Smooth muscle cell (in vitro differentiated cells): ENCODE data around the gene TRIM9. TPM values are rescaled to one million over a fixed set of nuclear protein-coding genes. Genes with fewer than 3 reads are reported as not detected.

Source experiments
- DNase-seq: peaks from one replicate; lab custom pipeline; 2025; ENCODE audit not compliant: unreplicated experiment; lab: John Stamatoyannopoulos, UW
- H2AFZ ChIP-seq: fragments of 200-600 bp; sonication (generic); 2 replicates; pipeline ENCODE4 v1.6.0; 2016; ENCODE audit warnings: antibody characterized with exemption, low read depth, mild to moderate bottlenecking
- H3F3A ChIP-seq: fragments of 200-600 bp; sonication (generic); 2 replicates; pipeline ENCODE4 v1.6.0; 2017; ENCODE audit warnings: antibody characterized with exemption, low read depth
- H3K27ac ChIP-seq: fragments of 200-600 bp; sonication (generic); 2 replicates; pipeline ENCODE4 v1.5.1; 2016; ENCODE audit warnings: low read depth, mild to moderate bottlenecking
- H3K27me3 ChIP-seq: fragments of 200-600 bp; sonication (generic); 2 replicates; pipeline ENCODE4 v1.6.1; 2016; ENCODE audit warnings: low read depth, mild to moderate bottlenecking
- H3K36me3 ChIP-seq: fragments of 200-600 bp; sonication (generic); 2 replicates; pipeline ENCODE4 v1.5.1; 2016; ENCODE audit warnings: low read depth
- H3K4me1 ChIP-seq: fragments of 200-600 bp; sonication (generic); 2 replicates; pipeline ENCODE4 v1.5.1; 2016; ENCODE audit warnings: low read depth
- H3K4me2 ChIP-seq: fragments of 200-600 bp; sonication (generic); 2 replicates; pipeline ENCODE4 v1.6.0; 2016; ENCODE audit warnings: mild to moderate bottlenecking
- H3K4me3 ChIP-seq: fragments of 200-600 bp; sonication (generic); 2 replicates; pipeline ENCODE4 v1.5.1; 2016; ENCODE audit warnings: mild to moderate bottlenecking
- H3K79me2 ChIP-seq: fragments of 200-600 bp; sonication (generic); 2 replicates; pipeline ENCODE4 v1.6.0; 2016; ENCODE audit warnings: low read depth, mild to moderate bottlenecking
- H3K9ac ChIP-seq: fragments of 200-600 bp; sonication (generic); 2 replicates; pipeline ENCODE4 v1.6.0; 2016; ENCODE audit warnings: low read depth
- H3K9me3 ChIP-seq: fragments of 200-600 bp; sonication (generic); replicated peaks from 2 replicates; pipeline ENCODE4 v1.5.1; 2016; ENCODE audit warnings: low read depth
- H4K20me1 ChIP-seq: fragments of 200-600 bp; sonication (generic); 2 replicates; pipeline ENCODE4 v1.6.0; 2016; ENCODE audit warnings: low read depth
- CTCF ChIP-seq: fragments of 200-600 bp; sonication (generic); IDR thresholded peaks from 2 replicates; pipeline ENCODE4 v1.5.1; 2017; ENCODE audit warnings: borderline replicate concordance, mild to moderate bottlenecking, antibody characterized with exemption; ENCODE audit not compliant: insufficient read depth, poor library complexity, severe bottlenecking
- WGBS: methylation state at CpG from one replicate; pipeline ENCODE4 v1.1.7; 2016; ENCODE audit warnings: low lambda C conversion rate; 5-methylcytosine and 5-hydroxymethylcytosine counted together
- polyA plus RNA-seq: library from polyadenylated mRNA; unstranded; fragments of >200 nt; fragmentation: Nextera tagmentation; extraction: Ambion mirVana; gene quantifications from 2 replicates; pipeline ENCODE4 v1.2.1, GENCODE V29; 2016
- total RNA-seq: library from RNA; depleted of rRNA; stranded (reverse); fragments of >200 nt; gene quantifications from 2 replicates; pipeline ENCODE4 v1.2.3, GENCODE V29; 2014

The TRIM9 gene
- total and polyA plus RNA-seq, 2 experiments from 2014 or later = 0.57 to 1.5 TPM

GRCh38 chr14:50947446-50947845 lies 147.5 kb downstream of the TRIM9 start:
- peak overlapping the region; percentile 36 for H3K27ac ChIP-seq
- H3K4me3 ChIP-seq = no peak overlapping the region
- H2AFZ ChIP-seq = peak overlapping the region; percentile 50
- no peaks in the 10 kb centered on the region for H3K36me3 ChIP-seq
- WGBS = 55% methylated on average over 4 of the region's 4 CpGs
- no peaks in the 10 kb centered on the region for H4K20me1 ChIP-seq
- no peaks in the 10 kb centered on the region for H3K79me2 ChIP-seq
- peaks cover 11% of the 10 kb centered on the region for H3F3A ChIP-seq
- H3K4me2 ChIP-seq = no peak overlapping the region
- H3K9ac ChIP-seq = no peak overlapping the region
- no peak for DNase-seq
- TF ChIP-seq CTCF = no peak
- peaks cover 6% of the 10 kb centered on the region for H3K4me1 ChIP-seq
- no peaks in the 10 kb centered on the region for H3K9me3 ChIP-seq
- no peaks in the 10 kb centered on the region for H3K27me3 ChIP-seq

GRCh38 chr14:50946234-50946935 lies 148.5 kb downstream of the TRIM9 start:
- H3K79me2 ChIP-seq = no peaks in the 10 kb centered on the region
- no peak overlapping the region for H2AFZ ChIP-seq
- no peaks in the 10 kb centered on the region for H3K27me3 ChIP-seq
- H3K4me2 ChIP-seq = no peak overlapping the region
- H3K4me3 ChIP-seq = no peak overlapping the region
- no peak overlapping the region for H3K27ac ChIP-seq
- H3K36me3 ChIP-seq = no peaks in the 10 kb centered on the region
- no peaks in the 10 kb centered on the region for H3K9me3 ChIP-seq
- H3K4me1 ChIP-seq = peaks cover 6% of the 10 kb centered on the region
- no peak for TF ChIP-seq CTCF
- WGBS = 83% methylated on average over 5 of the region's 5 CpGs
- DNase-seq = no peak
- H3F3A ChIP-seq = peaks cover 11% of the 10 kb centered on the region
- no peak overlapping the region for H3K9ac ChIP-seq
- no peaks in the 10 kb centered on the region for H4K20me1 ChIP-seq

GRCh38 chr14:50944647-50945413 lies 150.1 kb downstream of the TRIM9 start:
- Histone ChIP-seq H3K27me3 (no peaks in the 10 kb centered on the region), H3K27ac (peak overlapping the region; percentile 36), H3K4me3 (peak overlapping the region; percentile 77), H4K20me1 (no peaks in the 10 kb centered on the region), H3K36me3 (no peaks in the 10 kb centered on the region), H3F3A (peaks cover 11% of the 10 kb centered on the region), H3K4me2 (peak overlapping the region; percentile 92), H3K9me3 (no peaks in the 10 kb centered on the region), H3K4me1 (peaks cover 6% of the 10 kb centered on the region), H3K9ac (peak overlapping the region; percentile 13), H3K79me2 (no peaks in the 10 kb centered on the region), H2AFZ (peak overlapping the region; percentile 96)
- no peak for TF ChIP-seq CTCF
- peak; percentile 46 for DNase-seq
- WGBS = 6% methylated on average over 29 of the region's 29 CpGs
